ENCODE measurements around the gene ACADSB.

ACADSB gene

GRCh38 chr10:123034332-123034731 lies 25.5 kb downstream of the ACADSB start:
- Histone ChIP-seq H3K27ac (no peak overlapping the region), H3K4me3 (ENCODE audit: low read depth, low read length) (no peak overlapping the region), H3K27me3 (replicated peaks) (no peaks in the 10 kb centered on the region), H3K36me3 (replicated peaks) (no peaks in the 10 kb centered on the region)
- no peak for TF ChIP-seq CTCF (IDR thresholded peaks at IDR 0.05; ENCODE audit: low read depth, low read length, missing control alignments)
- in situ Hi-C loops (cut with HindIII; ENCODE audit: low pct_ligation_motif_present, low sequenced_read_pairs), result no loop called here
- no peak for DNase-seq

- H3K36me3 ChIP-seq (replicated peaks), result no peaks in the 10 kb centered on the region
- in situ Hi-C loops (cut with HindIII; ENCODE audit: low pct_ligation_motif_present, low sequenced_read_pairs), result no loop called here
- no peak overlapping the region for H3K27ac ChIP-seq
- no peaks in the 10 kb centered on the region for H3K27me3 ChIP-seq (replicated peaks)
- no peak overlapping the region for H3K4me3 ChIP-seq (ENCODE audit: low read depth, low read length)
- no peak for DNase-seq
- no peak for TF ChIP-seq CTCF (IDR thresholded peaks at IDR 0.05; ENCODE audit: low read depth, low read length, missing control alignments)
Measured at GRCh38 chr10:123035467-123036086, 26.8 kb downstream of the ACADSB start.

- Histone ChIP-seq H3K27me3 (replicated peaks) (no peaks in the 10 kb centered on the region), H3K27ac (no peak overlapping the region), H3K4me3 (ENCODE audit: low read depth, low read length) (no peak overlapping the region), H3K36me3 (replicated peaks) (no peaks in the 10 kb centered on the region)
- no peak for DNase-seq
- in situ Hi-C loops (cut with HindIII; ENCODE audit: low pct_ligation_motif_present, low sequenced_read_pairs), result no loop called here
- no peak for TF ChIP-seq CTCF (IDR thresholded peaks at IDR 0.05; ENCODE audit: low read depth, low read length, missing control alignments)
Measured at GRCh38 chr10:123038782-123039631, 30.2 kb downstream of the ACADSB start.

- Histone ChIP-seq H3K36me3 (replicated peaks) (no peaks in the 10 kb centered on the region), H3K27me3 (replicated peaks) (no peaks in the 10 kb centered on the region), H3K4me3 (ENCODE audit: low read depth, low read length) (no peak overlapping the region), H3K27ac (no peak overlapping the region)
- no peak for TF ChIP-seq CTCF (IDR thresholded peaks at IDR 0.05; ENCODE audit: low read depth, low read length, missing control alignments)
- no peak for DNase-seq
- in situ Hi-C loops (cut with HindIII; ENCODE audit: low pct_ligation_motif_present, low sequenced_read_pairs), result no loop called here
Measured at GRCh38 chr10:123039632-123039930, 30.8 kb downstream of the ACADSB start.

- in situ Hi-C loops (cut with HindIII; ENCODE audit: low pct_ligation_motif_present, low sequenced_read_pairs), result no loop called here
- Histone ChIP-seq H3K27me3 (replicated peaks) (no peaks in the 10 kb centered on the region), H3K4me3 (ENCODE audit: low read depth, low read length) (no peak overlapping the region), H3K27ac (no peak overlapping the region), H3K36me3 (replicated peaks) (no peaks in the 10 kb centered on the region)
- DNase-seq, result no peak
- TF ChIP-seq CTCF (IDR thresholded peaks at IDR 0.05; ENCODE audit: low read depth, low read length, missing control alignments), result no peak
Measured at GRCh38 chr10:123042708-123043408, 34.1 kb downstream of the ACADSB start.

Measured in brain microvascular endothelial cell (primary cell).